Inferior parietal cortex (tissue), 1 donor: ENCODE measurements around the gene OSBP2.
A peak's percentile ranks its signal among the peaks of the same experiment; 100 is the strongest.

ENCODE experiments used
- DNase-seq: peaks from one replicate; pipeline ENCODE4 v3.0.0-alpha.2; 2016; ENCODE audit errors: extremely low spot score

The OSBP2 gene

GRCh38 chr22:30809086-30809485, 114.4 kb downstream of the OSBP2 start:
- no peak for DNase-seq

GRCh38 chr22:30810105-30810504, 115.4 kb downstream of the OSBP2 start:
- DNase-seq = no peak

- no peak for DNase-seq
Observed at GRCh38 chr22:30813936-30814335, 119.3 kb downstream of the OSBP2 start.

DNA sequence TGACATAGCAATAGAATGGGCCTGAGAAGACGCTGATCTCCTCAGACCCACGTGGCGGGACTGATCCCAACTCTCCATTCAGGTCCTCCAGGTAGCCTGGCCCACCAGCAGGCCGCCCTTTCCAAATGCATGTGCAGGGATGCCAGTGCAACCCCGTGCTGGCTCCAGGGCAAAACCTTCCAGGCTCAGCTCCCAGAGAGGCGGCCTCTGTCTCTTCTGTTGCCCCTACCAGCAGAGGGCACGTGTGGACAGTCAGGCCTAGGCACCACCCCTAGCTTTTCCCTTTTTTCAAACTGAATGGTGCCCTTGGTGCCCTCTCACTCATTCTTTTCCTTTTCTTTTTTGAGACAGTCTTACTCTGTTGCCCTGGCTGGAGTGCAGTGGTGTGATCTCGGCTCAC, 121.7 kb downstream of the OSBP2 start:
- DNase-seq = no peak

GRCh38 chr22:30821381-30821780, 126.7 kb downstream of the OSBP2 start:
- DNase-seq = no peak

GRCh38 chr22:30821863-30822215, 127.2 kb downstream of the OSBP2 start:
- DNase-seq = no peak

DNA sequence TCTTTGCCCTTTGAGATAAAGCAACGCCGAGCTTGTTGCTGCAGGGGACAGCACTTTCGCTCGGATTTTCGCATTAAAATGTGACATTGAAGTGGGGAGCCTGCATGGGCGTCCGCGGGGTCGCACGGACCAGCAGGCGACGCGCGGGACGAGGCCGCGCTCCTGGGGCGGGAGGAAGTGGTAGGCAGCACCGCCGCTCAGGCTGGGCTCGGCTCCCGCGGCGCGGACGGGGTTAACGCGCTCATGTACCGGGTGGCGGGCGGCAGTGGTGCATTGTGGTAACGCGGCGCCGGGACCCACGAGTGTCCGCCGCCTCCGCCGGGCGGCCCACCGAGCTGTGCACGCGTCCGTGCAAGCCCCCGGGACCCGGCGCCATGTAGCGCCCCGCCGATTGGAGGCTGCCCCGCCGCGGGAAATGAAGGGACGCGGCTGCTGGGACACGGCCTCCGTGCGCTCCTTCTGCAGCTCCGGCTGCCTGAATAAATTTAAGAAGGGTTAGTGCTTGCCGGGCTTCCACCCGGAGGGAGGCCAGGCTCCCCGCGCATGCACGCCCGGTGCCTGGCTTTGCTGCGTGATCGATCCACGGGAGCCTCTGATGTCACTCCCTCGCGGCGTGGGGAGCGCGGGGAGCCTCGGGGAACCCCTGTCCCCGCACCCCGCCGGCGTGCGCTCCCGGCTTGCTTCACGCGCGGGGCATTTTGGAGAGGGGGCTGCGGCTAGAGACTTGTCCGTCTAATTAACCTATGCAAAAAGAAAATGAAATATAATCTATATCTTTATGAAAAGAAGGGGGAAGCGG, 127.7 kb downstream of the OSBP2 start:
- no peak for DNase-seq

DNA sequence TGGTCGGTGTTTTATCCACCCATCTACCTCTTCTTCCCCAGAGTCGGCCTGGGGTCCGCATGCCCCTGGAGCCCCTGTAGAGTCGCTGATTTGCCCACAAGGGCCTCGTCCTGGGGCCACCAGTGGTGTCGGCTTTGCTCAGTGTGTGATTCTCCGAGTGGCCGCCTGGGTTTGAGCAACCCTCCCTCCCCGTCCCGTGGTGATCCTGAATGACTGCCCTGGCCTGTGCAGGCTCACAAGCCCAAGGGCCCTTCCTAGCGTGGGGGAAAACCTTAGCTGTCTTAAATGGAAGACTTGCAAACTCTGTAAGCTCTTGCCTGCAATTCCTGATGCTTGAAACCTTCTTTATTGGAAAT, 128.3 kb downstream of the OSBP2 start:
- no peak for DNase-seq

GRCh38 chr22:30824096-30824495, 129.4 kb downstream of the OSBP2 start:
- DNase-seq = no peak

DNA sequence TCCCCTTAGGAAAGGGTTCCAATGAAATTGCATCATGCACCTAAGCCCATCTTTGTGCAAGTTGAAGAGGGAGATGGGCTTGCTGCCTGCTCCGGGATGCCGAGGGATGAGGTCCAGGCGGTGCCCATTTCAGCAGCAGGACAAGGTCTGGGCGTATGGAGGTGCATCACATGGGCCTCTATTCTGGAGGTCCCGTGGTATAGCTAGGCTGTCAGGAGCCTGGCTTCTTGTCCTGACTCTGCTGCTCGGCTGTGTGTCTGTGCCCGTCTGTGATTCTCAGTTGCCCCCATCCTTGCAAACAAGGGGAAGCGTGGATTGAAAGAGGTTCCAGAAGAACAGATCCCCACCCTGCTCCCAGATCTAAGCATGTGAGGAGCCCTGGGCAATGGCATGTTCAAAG, 130.0 kb downstream of the OSBP2 start:
- DNase-seq = no peak

- DNase-seq = no peak
Observed at GRCh38 chr22:30825711-30826505, 131.2 kb downstream of the OSBP2 start.

- DNase-seq = no peak
Observed at GRCh38 chr22:30826670-30827355, 132.1 kb downstream of the OSBP2 start.

DNA sequence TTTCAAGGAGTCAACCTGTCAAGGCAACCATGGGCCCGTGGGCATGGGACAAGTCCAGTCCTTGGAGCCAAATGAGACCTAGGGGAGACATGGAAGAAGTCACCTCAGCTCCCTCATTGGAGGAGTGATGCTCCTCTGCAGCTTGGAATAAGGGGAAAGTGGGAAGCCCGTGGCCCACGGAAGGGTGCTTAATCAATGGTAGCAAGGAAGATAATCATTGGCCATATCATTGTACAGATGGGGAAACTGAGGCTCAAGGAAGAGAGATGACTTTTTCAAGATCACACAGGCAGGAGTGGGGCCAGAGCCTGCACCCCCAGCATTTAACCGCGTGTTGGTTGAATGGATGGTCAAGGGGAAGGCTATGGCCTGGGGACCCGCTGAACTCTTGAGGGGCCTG, 133.0 kb downstream of the OSBP2 start:
- no peak for DNase-seq

- no peak for DNase-seq
Observed at GRCh38 chr22:30828187-30829155, 133.8 kb downstream of the OSBP2 start.

DNA sequence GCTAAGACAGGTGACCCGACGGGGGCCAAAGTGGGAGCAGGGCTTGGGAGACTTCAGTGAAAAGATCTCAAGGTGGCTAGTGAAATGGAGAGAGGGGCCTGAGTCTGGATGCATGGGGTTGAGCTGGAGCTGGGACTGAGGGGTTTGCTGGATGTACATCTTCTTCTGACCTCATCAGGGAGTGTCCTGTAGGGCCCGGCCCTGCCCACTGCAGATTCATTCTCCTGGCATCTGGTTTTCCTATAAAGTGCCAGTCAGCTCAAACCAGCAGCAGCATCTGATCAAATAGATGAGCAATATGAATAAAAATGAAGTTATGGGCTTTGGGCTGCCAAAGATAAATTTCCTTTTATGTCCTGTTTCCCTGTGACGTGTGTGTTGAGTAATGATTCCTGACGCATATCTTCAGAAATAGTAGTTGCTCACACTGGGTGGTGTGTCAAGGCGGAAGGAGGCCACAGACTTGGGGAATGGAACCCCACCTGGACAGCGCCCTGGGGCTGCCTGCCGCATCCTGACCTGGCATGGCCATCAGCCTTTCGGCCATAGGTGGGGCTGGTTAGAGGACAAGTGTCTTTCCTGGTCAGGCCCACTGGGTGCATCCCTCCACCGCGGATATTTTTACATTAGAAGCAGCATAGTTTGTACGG, 135.4 kb downstream of the OSBP2 start:
- DNase-seq = no peak

GRCh38 chr22:30830907-30831306, 136.2 kb downstream of the OSBP2 start:
- DNase-seq = no peak

GRCh38 chr22:30832407-30832987, 137.8 kb downstream of the OSBP2 start:
- DNase-seq = no peak

GRCh38 chr22:30833322-30833721, 138.6 kb downstream of the OSBP2 start:
- DNase-seq = no peak

DNA sequence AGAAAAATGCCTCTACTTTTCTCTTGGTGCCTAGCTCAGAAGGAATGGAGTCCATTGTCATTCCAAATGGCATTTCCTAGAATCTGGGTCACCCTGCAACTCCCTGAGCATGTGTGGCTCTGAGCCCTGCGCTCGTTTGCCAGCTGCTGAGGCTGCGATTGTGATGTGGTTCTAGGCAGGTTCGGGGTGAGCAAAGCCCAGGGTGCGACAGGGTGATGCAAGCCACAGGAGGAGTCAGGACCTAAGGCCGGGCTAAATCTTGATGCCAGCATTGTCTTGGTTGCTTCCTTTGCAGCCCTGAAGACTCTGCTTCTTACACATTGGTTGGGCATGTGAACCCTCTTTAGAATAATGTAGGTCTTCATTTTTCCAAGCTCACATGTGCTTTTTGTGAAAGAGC, 142.9 kb downstream of the OSBP2 start:
- peak; percentile 67 for DNase-seq

DNA sequence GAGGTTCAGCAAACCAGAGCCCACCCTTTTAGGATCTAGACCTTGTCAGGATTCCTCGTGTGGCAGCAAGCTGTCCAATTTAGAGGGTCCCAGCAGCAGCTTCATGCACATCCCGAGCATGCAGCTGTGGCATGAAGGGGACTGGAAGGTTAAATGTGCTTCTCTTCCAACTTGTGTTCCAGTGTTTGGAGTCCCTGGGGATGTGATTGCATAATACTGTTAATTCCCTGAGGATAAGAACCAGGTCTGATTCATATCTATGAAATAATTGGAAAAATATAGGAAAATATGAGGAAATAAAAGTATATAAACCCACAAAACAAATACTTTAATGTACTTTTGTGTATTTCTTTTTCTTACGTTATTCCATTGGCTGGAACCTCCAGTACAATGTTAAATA, 143.4 kb downstream of the OSBP2 start:
- DNase-seq = no peak

GRCh38 chr22:30841273-30841672, 146.6 kb downstream of the OSBP2 start:
- DNase-seq = no peak
